MM.1S (cell line): ENCODE data around the gene NLGN2.

Source experiments
- EZH2 ChIP-seq: fragments of 300-600 bp; sonication (generic); optimal IDR thresholded peaks from 2 replicates; pipeline ENCODE3; 2017; ENCODE audit warnings: low read depth, mild to moderate bottlenecking, antibody characterized with exemption, low read length, mixed read lengths
- EZH2phosphoT487 ChIP-seq: fragments of 300-600 bp; sonication (generic); IDR thresholded peaks from 2 replicates; pipeline ENCODE4 v1.6.1; 2018; ENCODE audit warnings: antibody characterized with exemption, low read length
- TF ChIP-seq, protein P1 (sequence below): fragments of 300-600 bp; sonication (generic); IDR thresholded peaks from 2 replicates; pipeline ENCODE4 v1.5.1; 2016; ENCODE audit warnings: antibody characterized with exemption, low read length, mixed read lengths

- TF ChIP-seq, protein P1, sequence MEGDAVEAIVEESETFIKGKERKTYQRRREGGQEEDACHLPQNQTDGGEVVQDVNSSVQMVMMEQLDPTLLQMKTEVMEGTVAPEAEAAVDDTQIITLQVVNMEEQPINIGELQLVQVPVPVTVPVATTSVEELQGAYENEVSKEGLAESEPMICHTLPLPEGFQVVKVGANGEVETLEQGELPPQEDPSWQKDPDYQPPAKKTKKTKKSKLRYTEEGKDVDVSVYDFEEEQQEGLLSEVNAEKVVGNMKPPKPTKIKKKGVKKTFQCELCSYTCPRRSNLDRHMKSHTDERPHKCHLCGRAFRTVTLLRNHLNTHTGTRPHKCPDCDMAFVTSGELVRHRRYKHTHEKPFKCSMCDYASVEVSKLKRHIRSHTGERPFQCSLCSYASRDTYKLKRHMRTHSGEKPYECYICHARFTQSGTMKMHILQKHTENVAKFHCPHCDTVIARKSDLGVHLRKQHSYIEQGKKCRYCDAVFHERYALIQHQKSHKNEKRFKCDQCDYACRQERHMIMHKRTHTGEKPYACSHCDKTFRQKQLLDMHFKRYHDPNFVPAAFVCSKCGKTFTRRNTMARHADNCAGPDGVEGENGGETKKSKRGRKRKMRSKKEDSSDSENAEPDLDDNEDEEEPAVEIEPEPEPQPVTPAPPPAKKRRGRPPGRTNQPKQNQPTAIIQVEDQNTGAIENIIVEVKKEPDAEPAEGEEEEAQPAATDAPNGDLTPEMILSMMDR, result no peak
- no peak for TF ChIP-seq EZH2phosphoT487
- no peak for TF ChIP-seq EZH2
These were observed 30.4 kb downstream of the NLGN2 start for GRCh38 chr17:7437950-7438614.
